Muscle of back (tissue), 13 donors: ENCODE results near the gene TCEAL8. TPM values are rescaled to one million over a fixed set of nuclear protein-coding genes. Genes with fewer than 3 reads are reported as not detected.
A peak's percentile ranks its signal among the peaks of the same experiment; 100 is the strongest.
"Not testable (repeated sequence)": the region's sequence is repeated elsewhere in the genome, so short reads cannot be mapped to it uniquely, and the experiment has no call there.

Source experiments
- DNase-seq, 3 donors: peaks; one replicate each; pipeline versions ENCODE4 v3.0.0 to v3.0.0-alpha.2; 2013
- long read RNA-seq, 9 donors: transcript quantifications; one replicate each; lab custom pipeline, GENCODE V29; 2026
- polyA plus RNA-seq, 10 donors: library from polyadenylated mRNA; unstranded; fragments of 120-200 nt; gene quantifications; one replicate each; pipeline ENCODE4 v1.2.1, GENCODE V29; 2013; ENCODE audit not compliant: insufficient read length in 10 of 10

Gene TCEAL8
- polyA plus RNA-seq = 100 to 1,000 TPM; 103 to 134 (median 118) TPM
- long read RNA-seq, donor 1, transcript TCEAL8-201 (2 exons, 1,131 nt) = minor isoform, 15 of 71 reads
- long read RNA-seq, donor 1, transcript TCEAL8-202 (3 exons, 1,222 nt) = major isoform, 44 of 71 reads
- long read RNA-seq, donor 1, partial matches to known transcripts = 12 of 71 reads
- long read RNA-seq, donor 1, other reads (novel, unspliced or antisense) = 0 of 71 reads
- long read RNA-seq, donor 2, transcript TCEAL8-202 (3 exons, 1,222 nt) = major isoform, 40 of 59 reads
- long read RNA-seq, donor 2, transcript TCEAL8-201 (2 exons, 1,131 nt) = minor isoform, 13 of 59 reads
- long read RNA-seq, donor 2, partial matches to known transcripts = 6 of 59 reads
- long read RNA-seq, donor 2, other reads (novel, unspliced or antisense) = 0 of 59 reads
- long read RNA-seq, donor 3 = 0 reads
- long read RNA-seq, donor 4, transcript TCEAL8-201 (2 exons, 1,131 nt) = minor isoform, 8 of 82 reads
- long read RNA-seq, donor 4, transcript TCEAL8-202 (3 exons, 1,222 nt) = major isoform, 41 of 82 reads
- long read RNA-seq, donor 4, partial matches to known transcripts = 33 of 82 reads
- long read RNA-seq, donor 4, other reads (novel, unspliced or antisense) = 0 of 82 reads
- long read RNA-seq, donor 5, transcript TCEAL8-201 (2 exons, 1,131 nt) = minor isoform, 21 of 97 reads
- long read RNA-seq, donor 5, transcript TCEAL8-202 (3 exons, 1,222 nt) = major isoform, 62 of 97 reads
- long read RNA-seq, donor 5, partial matches to known transcripts = 14 of 97 reads
- long read RNA-seq, donor 5, other reads (novel, unspliced or antisense) = 0 of 97 reads
- long read RNA-seq, donor 6, transcript TCEAL8-201 (2 exons, 1,131 nt) = minor isoform, 20 of 88 reads
- long read RNA-seq, donor 6, transcript TCEAL8-202 (3 exons, 1,222 nt) = major isoform, 54 of 88 reads
- long read RNA-seq, donor 6, partial matches to known transcripts = 14 of 88 reads
- long read RNA-seq, donor 6, other reads (novel, unspliced or antisense) = 0 of 88 reads
- long read RNA-seq, donor 7, transcript TCEAL8-202 (3 exons, 1,222 nt) = major isoform, 44 of 67 reads
- long read RNA-seq, donor 7, transcript TCEAL8-201 (2 exons, 1,131 nt) = minor isoform, 17 of 67 reads
- long read RNA-seq, donor 7, partial matches to known transcripts = 6 of 67 reads
- long read RNA-seq, donor 7, other reads (novel, unspliced or antisense) = 0 of 67 reads
- long read RNA-seq, donor 8, transcript TCEAL8-202 (3 exons, 1,222 nt) = major isoform, 45 of 66 reads
- long read RNA-seq, donor 8, transcript TCEAL8-201 (2 exons, 1,131 nt) = minor isoform, 13 of 66 reads
- long read RNA-seq, donor 8, partial matches to known transcripts = 8 of 66 reads
- long read RNA-seq, donor 8, other reads (novel, unspliced or antisense) = 0 of 66 reads
- long read RNA-seq, donor 9, transcript TCEAL8-202 (3 exons, 1,222 nt) = major isoform, 5 of 6 reads
- long read RNA-seq, donor 9, partial matches to known transcripts = 0 of 6 reads
- long read RNA-seq, donor 9, other reads (novel, unspliced or antisense) = 0 of 6 reads

GRCh38 chrX:103254921-103255493, at the start of gene TCEAL8:
TCEAL8 (minus strand) TSS chrX:103255155; CDS start chrX:103253979, 1,176 bp downstream.
- peak; percentile 83 to 92 (median 87) for DNase-seq

- no peak for DNase-seq
Observed at GRCh38 chrX:103304705-103305104, 49.8 kb upstream of the TCEAL8 start.

GRCh38 chrX:103293118-103293517, 38.2 kb upstream of the TCEAL8 start:
- no peak for DNase-seq

GRCh38 chrX:103279624-103280023, 24.7 kb upstream of the TCEAL8 start:
- no peak for DNase-seq

- peak in 2 of 3 donors; percentile 59 to 68 for DNase-seq
Observed at GRCh38 chrX:103276581-103277002, 21.6 kb upstream of the TCEAL8 start, which contains the start of gene TCEAL5. TCEAL5 (minus strand) TSS chrX:103276750; CDS start chrX:103274563, 2,187 bp downstream.

- peak in 2 of 3 donors; percentile 5 to 26 for DNase-seq
Observed at GRCh38 chrX:103275947-103276567, 21.1 kb upstream of the TCEAL8 start.

- no peak for DNase-seq
Observed at GRCh38 chrX:103274284-103274683, 19.3 kb upstream of the TCEAL8 start.

- DNase-seq = no peak
Observed at GRCh38 chrX:103258275-103258674, 3.3 kb upstream of the TCEAL8 start.

GRCh38 chrX:103256651-103257050, 1.7 kb upstream of the TCEAL8 start:
- DNase-seq = no peak

GRCh38 chrX:103254171-103254824, 657 bp downstream of the TCEAL8 start:
- peak; percentile 29 to 87 (median 55) for DNase-seq

- DNase-seq = peak in 2 of 3 donors; percentile 3 to 28
Observed at GRCh38 chrX:103253608-103254007, 1.3 kb downstream of the TCEAL8 start.

- DNase-seq = no peak
Observed at GRCh38 chrX:103250977-103251376, 4.0 kb downstream of the TCEAL8 start.

- no peak for DNase-seq
Observed at GRCh38 chrX:103249805-103250204, 5.2 kb downstream of the TCEAL8 start.

GRCh38 chrX:103248553-103248952, 6.4 kb downstream of the TCEAL8 start:
- peak in 2 of 3 donors; percentile 7 to 25 for DNase-seq

GRCh38 chrX:103240155-103240554, 14.8 kb downstream of the TCEAL8 start:
- DNase-seq = no peak

GRCh38 chrX:103236296-103236695, 18.7 kb downstream of the TCEAL8 start:
- no peak for DNase-seq

- DNase-seq = not testable (repeated sequence)
Observed at GRCh38 chrX:103235608-103236007, 19.3 kb downstream of the TCEAL8 start.

- DNase-seq = no peak
Observed at GRCh38 chrX:103234869-103235268, 20.1 kb downstream of the TCEAL8 start.

- no peak for DNase-seq
Observed at GRCh38 chrX:103233263-103233662, 21.7 kb downstream of the TCEAL8 start.
